ENCODE results near the gene PXMP4. TPM values are rescaled to one million over a fixed set of nuclear protein-coding genes. Genes with fewer than 3 reads are reported as not detected.

PXMP4 gene
- total RNA-seq, 4 donors from 2014 or later = 1.6 to 12.0 (median 5.5) TPM

DNA sequence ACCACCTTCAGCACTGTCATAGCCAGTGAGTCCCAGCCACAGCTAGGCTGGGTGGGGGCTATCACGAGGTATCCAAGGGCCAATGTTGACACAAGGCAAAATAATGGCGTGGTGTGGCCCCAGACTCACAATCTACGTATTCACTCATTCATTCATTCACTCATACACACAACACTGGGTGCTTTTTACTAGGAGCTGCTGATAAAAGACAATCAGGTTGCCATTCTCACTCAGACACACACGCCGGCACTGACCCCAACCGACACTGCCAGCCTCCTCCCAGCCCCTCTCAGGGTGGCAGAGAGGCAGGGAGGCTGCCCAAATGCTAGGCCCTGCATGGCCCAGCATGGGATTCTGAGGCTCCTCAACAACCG is 59.4 kb downstream of the PXMP4 start:
- intact Hi-C loops (cut with DNase I; ENCODE audit: low total_unique reads) = no loop called here

DNA sequence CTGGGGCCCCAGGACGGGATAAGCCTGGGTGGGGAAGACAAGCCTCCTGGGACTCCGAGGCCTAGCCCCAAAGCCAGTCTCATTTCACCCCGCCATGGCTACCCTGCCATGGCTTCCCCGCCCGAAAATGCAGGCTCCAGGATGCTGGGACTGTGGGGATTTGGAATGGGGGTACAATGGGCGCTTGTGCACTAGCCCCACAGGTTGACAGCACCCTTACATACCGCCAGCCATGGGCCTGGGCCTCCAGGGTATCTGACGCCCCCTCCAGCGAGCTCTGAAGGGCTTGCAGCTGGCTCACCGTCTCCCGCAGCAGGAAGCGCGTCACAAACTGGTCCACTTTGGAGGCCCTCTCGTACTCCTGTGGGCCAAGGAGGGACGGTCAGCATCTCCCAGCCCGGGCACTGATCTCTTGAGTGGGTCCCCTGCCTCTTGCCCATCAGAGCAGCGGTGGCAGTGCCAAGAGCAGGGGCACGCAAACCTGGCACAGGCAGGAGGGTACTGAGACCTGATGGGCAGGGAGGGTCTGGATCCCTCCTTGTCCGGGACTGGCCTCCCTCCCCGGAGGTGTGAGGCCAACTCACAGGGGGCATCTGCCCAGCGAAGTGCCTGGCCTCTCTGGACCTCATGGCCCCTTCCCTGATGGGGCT is 60.0 kb downstream of the PXMP4 start:
- no peak for TF ChIP-seq EP300 (IDR thresholded peaks at IDR 0.05; ENCODE audit: low read depth)
- Histone ChIP-seq H3K27me3 (no peaks in the 10 kb centered on the region), H3K9me3 (no peaks in the 10 kb centered on the region), H3K27ac (no peak overlapping the region), H3K4me3 (no peak overlapping the region), H3K36me3 (peaks cover 0 to 4% (median 1%) of the 10 kb centered on the region in 4 donors), H3K4me1 (peaks cover 5 to 17% (median 13%) of the 10 kb centered on the region in 4 donors)
- in situ Hi-C loops (cut with MboI; ENCODE audit: low pct_ligation_motif_present in 1 of 4, low pct_unique_long_range_greater_than_20kb in 1 of 4, low sequenced_read_pairs in 3 of 4) (no loop called here), intact Hi-C loops (cut with DNase I; ENCODE audit: low total_unique reads) (no loop called here)
- no peak for DNase-seq
- WGBS, 2 donors (ENCODE audit: low coverage in 1 of 2) = 96% methylated on average over 19 of the region's 21 CpGs; no CpG with 5 or more reads in 1 of the 2 donors

More for the DNA sequence above, 59.4 kb downstream of the PXMP4 start:
- TF ChIP-seq POLR2AphosphoS5 (IDR thresholded peaks at IDR 0.05) = no peak
- TF ChIP-seq, protein P1, sequence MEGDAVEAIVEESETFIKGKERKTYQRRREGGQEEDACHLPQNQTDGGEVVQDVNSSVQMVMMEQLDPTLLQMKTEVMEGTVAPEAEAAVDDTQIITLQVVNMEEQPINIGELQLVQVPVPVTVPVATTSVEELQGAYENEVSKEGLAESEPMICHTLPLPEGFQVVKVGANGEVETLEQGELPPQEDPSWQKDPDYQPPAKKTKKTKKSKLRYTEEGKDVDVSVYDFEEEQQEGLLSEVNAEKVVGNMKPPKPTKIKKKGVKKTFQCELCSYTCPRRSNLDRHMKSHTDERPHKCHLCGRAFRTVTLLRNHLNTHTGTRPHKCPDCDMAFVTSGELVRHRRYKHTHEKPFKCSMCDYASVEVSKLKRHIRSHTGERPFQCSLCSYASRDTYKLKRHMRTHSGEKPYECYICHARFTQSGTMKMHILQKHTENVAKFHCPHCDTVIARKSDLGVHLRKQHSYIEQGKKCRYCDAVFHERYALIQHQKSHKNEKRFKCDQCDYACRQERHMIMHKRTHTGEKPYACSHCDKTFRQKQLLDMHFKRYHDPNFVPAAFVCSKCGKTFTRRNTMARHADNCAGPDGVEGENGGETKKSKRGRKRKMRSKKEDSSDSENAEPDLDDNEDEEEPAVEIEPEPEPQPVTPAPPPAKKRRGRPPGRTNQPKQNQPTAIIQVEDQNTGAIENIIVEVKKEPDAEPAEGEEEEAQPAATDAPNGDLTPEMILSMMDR (IDR thresholded peaks at IDR 0.05) = no peak
- no peak for TF ChIP-seq EP300 (IDR thresholded peaks at IDR 0.05; ENCODE audit: low read depth)
- no peak for TF ChIP-seq POLR2A (IDR thresholded peaks at IDR 0.05)
- peaks cover 0 to 4% (median 1%) of the 10 kb centered on the region in 4 donors for H3K36me3 ChIP-seq
- no peaks in the 10 kb centered on the region for H3K27me3 ChIP-seq
- 94% methylated on average over 7 of the region's 7 CpGs; no CpG with 5 or more reads in 1 of the 2 donors for WGBS, 2 donors (ENCODE audit: low coverage in 1 of 2)
- peaks cover 5 to 18% (median 14%) of the 10 kb centered on the region in 4 donors for H3K4me1 ChIP-seq
- H3K9me3 ChIP-seq = no peaks in the 10 kb centered on the region
- in situ Hi-C loops (cut with MboI; ENCODE audit: low pct_ligation_motif_present in 1 of 4, low pct_unique_long_range_greater_than_20kb in 1 of 4, low sequenced_read_pairs in 3 of 4) = no loop called here
- no peak overlapping the region for H3K4me3 ChIP-seq
- no peak for DNase-seq
- no peak overlapping the region for H3K27ac ChIP-seq

DNA sequence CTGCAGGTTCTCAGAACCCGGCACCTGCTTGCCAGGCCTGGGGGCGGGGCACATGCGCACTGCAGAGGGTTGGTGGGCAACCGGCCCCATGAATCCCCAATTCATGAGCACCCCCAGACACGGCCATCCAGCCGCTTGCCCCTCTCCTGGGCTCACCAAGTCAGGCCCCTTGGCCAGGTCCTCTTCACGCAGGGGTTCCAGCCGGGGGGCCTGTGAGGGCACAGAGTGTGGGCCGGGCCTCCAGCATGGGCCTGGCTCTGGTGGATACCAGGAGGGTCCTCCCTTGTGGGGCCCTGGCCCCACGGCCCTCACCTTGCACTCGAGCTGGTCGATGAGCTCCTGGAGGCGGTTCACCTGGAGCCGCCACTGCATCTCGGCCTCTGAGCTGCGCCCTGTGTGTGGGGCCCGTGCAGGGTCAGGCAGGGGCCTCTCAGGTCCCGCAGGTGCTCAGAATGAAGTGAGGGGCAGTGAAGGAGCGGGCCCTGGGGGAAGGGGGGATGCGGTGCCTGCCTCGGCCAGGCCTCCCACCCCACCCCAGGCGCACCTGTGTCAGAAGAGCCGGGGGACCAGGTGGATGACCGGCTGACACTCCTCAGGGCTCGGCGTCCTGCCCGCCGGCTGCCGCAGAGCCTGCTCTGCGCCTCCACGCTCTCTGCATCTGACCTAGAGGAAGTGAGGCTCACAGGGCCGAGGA is 60.6 kb downstream of the PXMP4 start:
- TF ChIP-seq POLR2AphosphoS5 (IDR thresholded peaks at IDR 0.05) = no peak
- TF ChIP-seq, protein P1 (IDR thresholded peaks at IDR 0.05) = no peak
- no peak for TF ChIP-seq POLR2A (IDR thresholded peaks at IDR 0.05)
- TF ChIP-seq EP300 (IDR thresholded peaks at IDR 0.05; ENCODE audit: low read depth) = no peak
- H3K9me3 ChIP-seq = no peaks in the 10 kb centered on the region
- H3K4me1 ChIP-seq = peaks cover 8 to 20% (median 17%) of the 10 kb centered on the region in 4 donors
- intact Hi-C loops (cut with DNase I; ENCODE audit: low total_unique reads) = no loop called here
- peaks cover 0 to 4% (median 1%) of the 10 kb centered on the region in 4 donors for H3K36me3 ChIP-seq
- no peak for DNase-seq
- no peak overlapping the region for H3K27ac ChIP-seq
- no peak overlapping the region for H3K4me3 ChIP-seq
- WGBS, 2 donors (ENCODE audit: low coverage in 1 of 2) = 96% methylated on average over 22 of the region's 32 CpGs; no CpG with 5 or more reads in 1 of the 2 donors
- in situ Hi-C loops (cut with MboI; ENCODE audit: low pct_ligation_motif_present in 1 of 4, low pct_unique_long_range_greater_than_20kb in 1 of 4, low sequenced_read_pairs in 3 of 4) = loop anchor here in 2 of 4 donors (10.0 kb wide), 2 partner anchors 195 to 205 kb away; no protein-coding TSS in a partner anchor
- no peaks in the 10 kb centered on the region for H3K27me3 ChIP-seq

DNA sequence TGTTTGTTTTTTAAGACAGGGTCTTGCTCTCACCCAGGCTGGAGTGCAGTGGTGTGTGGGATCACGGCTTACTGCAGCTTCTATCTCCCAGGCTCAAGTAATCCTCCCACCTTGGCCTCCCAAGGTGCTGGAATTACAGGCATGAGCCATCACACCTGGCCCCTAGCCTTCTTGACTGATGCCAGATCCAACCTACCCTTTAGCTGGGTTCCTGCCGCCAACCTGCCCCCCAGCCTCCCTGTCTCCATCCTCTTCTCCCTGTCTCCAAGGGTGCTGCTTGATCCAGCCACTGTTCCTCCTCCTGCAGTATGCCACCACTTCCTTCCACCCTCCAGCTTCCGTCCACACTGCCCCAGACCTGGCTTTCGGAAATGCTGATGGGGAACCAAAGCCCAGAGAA is 61.2 kb downstream of the PXMP4 start:
- in situ Hi-C loops (cut with MboI; ENCODE audit: low pct_ligation_motif_present in 1 of 4, low pct_unique_long_range_greater_than_20kb in 1 of 4, low sequenced_read_pairs in 3 of 4) (loop anchor here in 2 of 4 donors (10.0 kb wide), 2 partner anchors 194 to 204 kb away; no protein-coding TSS in a partner anchor), intact Hi-C loops (cut with DNase I; ENCODE audit: low total_unique reads) (no loop called here)
- 91% methylated on average over 4 of the region's 4 CpGs; no CpG with 5 or more reads in 1 of the 2 donors for WGBS, 2 donors (ENCODE audit: low coverage in 1 of 2)
- DNase-seq = no peak
- Histone ChIP-seq H3K27ac (no peak overlapping the region), H3K36me3 (peaks cover 0 to 4% (median 1%) of the 10 kb centered on the region in 4 donors), H3K27me3 (no peaks in the 10 kb centered on the region), H3K9me3 (no peaks in the 10 kb centered on the region), H3K4me3 (no peak overlapping the region), H3K4me1 (peaks cover 10 to 20% (median 16%) of the 10 kb centered on the region in 4 donors)
- TF ChIP-seq POLR2A (IDR thresholded peaks at IDR 0.05) (no peak), POLR2AphosphoS5 (IDR thresholded peaks at IDR 0.05) (no peak), EP300 (IDR thresholded peaks at IDR 0.05; ENCODE audit: low read depth) (no peak)
- TF ChIP-seq, protein P1 (IDR thresholded peaks at IDR 0.05) = no peak

All from transverse colon (tissue), 4 donors.